NT2/D1 (cell line): Measurements from ENCODE around the gene ADAMTS6.

Experiments used
- SUZ12 ChIP-seq: IDR thresholded peaks from 2 replicates; pipeline ENCODE4 v1.6.1; 2011; ENCODE audit not compliant: insufficient read length, insufficient read depth; ENCODE audit errors: extremely low read depth
- YY1 ChIP-seq: IDR thresholded peaks from 2 replicates; pipeline ENCODE4 v1.6.1; 2011; ENCODE audit not compliant: insufficient read length, insufficient read depth
- ZNF274 ChIP-seq: IDR thresholded peaks from 2 replicates; pipeline ENCODE4 v1.6.1; 2011; ENCODE audit warnings: mild to moderate bottlenecking, low read depth, low read length

- no peak for TF ChIP-seq ZNF274
- no peak for TF ChIP-seq SUZ12
- no peak for TF ChIP-seq YY1
Measured at GRCh38 chr5:65395526-65396155, 86.1 kb downstream of the ADAMTS6 start.
